HG02642 (cell line): Measurements from ENCODE around the gene BABAM1.
A peak's percentile ranks its signal among the peaks of the same experiment; 100 is the strongest.
"Not testable (repeated sequence)": the region's sequence is repeated elsewhere in the genome, so short reads cannot be mapped to it uniquely, and the experiment has no call there.

ENCODE experiments used
- ATAC-seq: cut with Tn5 transposase; IDR thresholded peaks from one replicate; pipeline ENCODE4 v1.9.1; 2021; ENCODE audit warnings: mild to moderate bottlenecking; ENCODE audit not compliant: unreplicated experiment, poor library complexity

BABAM1 gene

GRCh38 chr19:17266589-17266974 lies 661 bp upstream of the BABAM1 start:
- peak; percentile 15 for ATAC-seq

GRCh38 chr19:17268754-17269153 lies 1.5 kb downstream of the BABAM1 start:
- no peak for ATAC-seq

DNA sequence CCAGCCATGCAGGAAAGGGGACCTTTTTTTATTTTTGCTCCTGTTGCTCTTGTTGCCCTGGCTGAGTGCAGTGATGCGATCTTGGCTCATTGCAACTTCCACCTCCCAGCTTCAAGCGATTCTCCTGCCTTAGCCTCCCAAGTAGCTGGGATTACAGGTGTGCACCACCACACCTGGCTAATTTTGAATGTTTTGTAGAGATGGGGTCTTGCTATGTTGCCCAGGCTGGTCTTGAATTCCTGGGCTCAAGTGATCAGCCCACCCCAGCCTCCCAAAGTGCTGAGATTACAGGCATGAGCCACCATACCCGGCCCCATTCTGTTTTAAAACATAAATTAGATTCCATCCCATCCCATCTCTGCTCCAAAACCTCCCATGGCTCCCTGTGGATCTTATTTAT lies 7.6 kb downstream of the BABAM1 start:
- ATAC-seq, result not testable (repeated sequence)

DNA sequence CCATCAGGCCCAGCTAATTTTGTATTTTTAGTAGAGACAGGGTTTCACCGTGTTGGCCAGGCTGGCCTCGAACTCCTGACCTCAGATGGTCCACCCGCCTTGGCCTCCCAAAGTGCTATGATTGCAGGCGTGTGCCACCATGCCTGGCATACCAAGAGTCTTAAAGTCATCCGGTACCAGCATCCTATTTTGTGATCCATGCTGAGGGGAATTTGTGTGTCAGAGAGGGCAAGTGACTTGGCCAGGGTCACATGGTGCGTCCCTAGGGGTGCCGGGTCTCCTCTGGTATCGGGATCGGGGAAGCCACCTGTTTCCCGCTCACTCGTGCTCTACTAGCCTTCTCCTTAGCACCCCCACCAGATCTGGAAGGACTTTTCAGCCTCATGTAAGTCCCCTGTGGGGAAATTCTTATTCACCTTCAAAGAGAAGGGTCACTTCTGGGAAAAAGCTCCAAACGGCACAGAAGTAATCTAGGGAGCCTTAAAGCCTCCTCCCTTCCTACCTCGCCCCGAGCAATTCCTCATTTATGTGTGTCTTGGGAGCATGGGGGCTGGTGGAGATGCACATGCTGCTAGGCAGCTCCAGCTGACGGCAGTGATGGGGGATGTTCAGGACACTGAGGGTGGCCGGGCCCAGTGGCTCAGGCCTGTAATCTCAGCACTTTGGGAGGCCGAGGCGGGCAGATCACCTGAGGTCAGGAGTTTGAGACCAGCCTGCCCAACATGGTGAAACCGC lies 8.4 kb downstream of the BABAM1 start:
- ATAC-seq, result no peak

DNA sequence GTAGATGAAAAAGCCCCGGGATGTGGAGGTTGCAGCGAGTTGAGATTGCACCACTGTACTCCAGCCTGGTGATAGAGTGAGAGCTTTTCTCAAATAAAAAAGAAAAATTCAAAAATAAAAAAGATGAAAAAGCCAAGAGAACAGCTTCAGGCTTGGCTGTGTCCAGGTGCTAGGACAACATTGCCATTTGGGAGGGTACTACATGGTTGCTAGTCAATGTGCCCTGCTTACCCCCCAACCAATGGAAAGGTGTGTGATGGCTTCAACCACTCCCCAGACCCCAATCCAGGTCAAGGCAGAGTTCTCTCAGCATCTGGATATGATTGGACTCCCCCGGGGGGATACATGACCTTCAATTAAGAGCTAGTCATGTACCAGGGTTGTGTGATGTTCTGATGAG lies 12.2 kb downstream of the BABAM1 start:
- no peak for ATAC-seq

DNA sequence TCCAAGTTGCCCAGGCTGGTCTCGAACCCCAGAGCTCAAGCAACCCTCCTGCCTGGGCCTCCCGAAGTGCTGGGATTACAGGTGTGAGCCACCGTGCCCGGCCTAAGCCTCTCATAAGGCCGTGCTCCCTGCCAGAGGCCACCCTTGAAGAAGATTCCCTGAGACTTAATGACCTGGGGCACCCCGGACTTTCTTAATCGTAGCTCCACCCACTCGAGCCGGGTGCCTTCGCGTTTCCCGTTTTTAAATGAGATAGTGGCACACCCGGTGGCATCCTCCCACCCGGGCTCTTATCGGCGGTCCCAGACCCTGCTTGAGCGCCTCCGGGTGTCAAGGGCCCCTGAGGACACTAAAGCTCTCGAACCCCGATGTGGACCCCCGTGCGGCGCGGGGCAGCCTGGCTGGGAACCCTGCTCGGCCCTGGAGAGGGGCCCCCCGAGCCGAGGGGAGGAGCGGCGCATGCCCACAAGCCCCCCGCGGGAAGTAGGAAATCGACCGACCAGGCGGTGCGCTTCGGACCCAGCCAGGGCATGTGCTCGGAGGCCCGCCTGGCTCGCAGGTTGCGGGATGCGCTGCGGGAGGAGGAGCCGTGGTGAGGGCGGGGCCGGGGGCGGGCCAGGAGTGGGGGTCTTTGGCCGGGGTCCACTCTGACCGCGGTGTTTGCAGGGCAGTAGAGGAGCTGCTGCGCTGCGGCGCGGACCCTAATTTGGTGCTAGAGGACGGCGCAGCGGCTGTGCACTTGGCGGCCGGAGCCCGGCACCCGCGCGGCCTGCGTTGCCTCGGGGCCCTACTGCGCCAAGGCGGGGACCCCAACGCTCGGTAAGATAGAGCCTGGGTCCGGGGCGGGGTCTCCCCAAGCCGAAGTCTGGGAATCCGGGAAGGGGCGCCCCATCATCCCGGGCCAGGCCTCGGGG lies 14.4 kb downstream of the BABAM1 start, which contains the start of gene ANKLE1:
TSS of gene ANKLE1 (plus strand) at position 511 of the 914 bp plus-strand sequence. CDS start at position 531, 20 bp downstream.
- ATAC-seq, result peak; percentile 34

- ATAC-seq, result no peak
Measured at GRCh38 chr19:17282488-17283125, 15.4 kb downstream of the BABAM1 start.

DNA sequence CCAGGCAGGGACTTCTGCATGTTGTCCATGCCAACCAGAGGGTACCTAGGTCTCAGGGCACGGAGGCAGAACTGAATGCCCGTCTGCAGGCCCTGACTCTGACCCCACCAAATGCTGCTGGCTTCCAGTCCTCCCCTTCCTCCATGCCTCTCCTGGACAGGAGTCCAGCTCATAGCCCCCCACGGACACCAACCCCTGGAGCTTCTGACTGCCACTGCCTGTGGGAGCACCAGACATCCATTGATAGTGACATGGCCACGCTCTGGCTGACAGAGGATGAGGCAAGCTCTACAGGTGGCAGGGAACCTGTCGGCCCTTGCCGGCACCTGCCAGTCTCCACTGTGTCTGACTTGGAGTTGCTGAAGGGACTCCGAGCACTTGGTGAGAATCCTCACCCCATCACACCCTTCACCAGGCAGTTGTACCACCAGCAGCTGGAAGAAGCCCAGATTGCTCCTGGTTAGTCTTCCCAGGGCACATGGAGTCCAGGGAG lies 16.3 kb downstream of the BABAM1 start:
- ATAC-seq, result no peak

DNA sequence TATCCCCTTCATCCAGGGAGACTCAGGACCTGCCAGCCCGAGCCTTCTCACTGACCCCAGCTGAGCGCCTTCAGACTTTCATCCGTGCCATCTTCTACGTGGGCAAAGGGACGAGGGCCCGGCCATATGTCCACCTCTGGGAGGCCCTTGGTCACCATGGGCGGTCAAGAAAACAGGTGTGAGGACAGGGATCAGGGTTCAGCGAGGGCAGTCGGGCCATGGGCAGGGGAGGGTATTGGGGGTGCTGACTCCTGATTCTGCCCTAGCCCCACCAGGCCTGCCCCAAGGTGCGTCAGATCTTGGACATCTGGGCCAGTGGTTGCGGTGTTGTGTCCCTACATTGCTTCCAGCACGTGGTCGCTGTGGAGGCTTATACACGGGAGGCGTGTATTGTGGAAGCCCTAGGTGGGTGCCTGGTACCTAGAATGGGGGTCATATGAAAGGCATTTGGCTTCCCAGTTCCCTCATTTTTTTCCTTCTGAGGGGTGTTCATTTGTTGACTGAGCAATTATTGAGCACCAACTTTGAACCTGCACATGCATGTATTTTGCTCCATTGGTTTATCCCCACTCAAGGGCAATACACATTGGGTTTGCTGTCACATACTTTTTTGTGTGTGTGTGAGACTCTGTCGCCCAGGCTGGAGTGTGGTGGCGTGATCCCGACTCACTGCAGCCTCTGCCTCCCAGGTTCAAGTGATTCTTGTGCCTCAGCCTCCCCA lies 18.3 kb downstream of the BABAM1 start:
- ATAC-seq, result no peak

DNA sequence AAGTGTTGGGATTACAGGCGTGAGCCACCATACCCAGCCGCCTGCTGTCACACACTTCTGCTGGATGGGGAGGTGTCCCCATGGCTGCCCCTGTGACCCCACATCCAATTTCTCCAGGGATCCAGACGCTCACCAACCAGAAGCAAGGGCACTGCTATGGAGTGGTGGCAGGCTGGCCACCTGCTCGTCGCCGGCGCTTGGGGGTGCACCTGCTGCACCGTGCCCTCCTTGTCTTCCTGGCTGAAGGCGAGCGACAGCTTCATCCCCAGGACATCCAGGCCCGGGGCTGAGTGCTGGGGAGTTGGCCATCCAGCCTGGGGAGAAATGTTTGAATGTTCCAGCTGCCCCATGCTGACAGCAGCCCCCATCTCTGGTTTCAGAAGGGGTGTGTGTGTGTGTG lies 19.0 kb downstream of the BABAM1 start:
- no peak for ATAC-seq

DNA sequence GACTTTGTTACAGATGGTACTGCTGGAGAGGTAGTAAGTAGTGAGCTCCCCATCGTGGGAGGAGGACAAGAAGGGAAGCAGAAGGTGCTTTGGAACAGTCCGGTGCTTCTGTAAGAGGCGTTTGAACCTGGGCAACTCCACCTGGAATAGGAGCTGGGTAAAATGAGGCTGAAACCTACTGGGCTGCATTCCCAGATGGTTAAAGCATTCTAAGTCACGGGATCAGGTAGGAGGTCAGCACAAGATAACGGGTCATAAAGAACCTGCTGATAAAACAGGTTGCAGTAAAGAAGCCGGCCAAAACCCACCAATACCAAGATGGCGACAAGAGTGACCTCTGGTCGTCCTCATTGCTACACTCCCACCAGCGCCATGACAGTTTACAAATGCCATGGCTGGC lies 19.5 kb downstream of the BABAM1 start:
- no peak for ATAC-seq

GRCh38 chr19:17289489-17289888 lies 22.2 kb downstream of the BABAM1 start:
- ATAC-seq, result peak; percentile 44

GRCh38 chr19:17292301-17293074 lies 25.2 kb downstream of the BABAM1 start:
- ATAC-seq, result peak; percentile 78

DNA sequence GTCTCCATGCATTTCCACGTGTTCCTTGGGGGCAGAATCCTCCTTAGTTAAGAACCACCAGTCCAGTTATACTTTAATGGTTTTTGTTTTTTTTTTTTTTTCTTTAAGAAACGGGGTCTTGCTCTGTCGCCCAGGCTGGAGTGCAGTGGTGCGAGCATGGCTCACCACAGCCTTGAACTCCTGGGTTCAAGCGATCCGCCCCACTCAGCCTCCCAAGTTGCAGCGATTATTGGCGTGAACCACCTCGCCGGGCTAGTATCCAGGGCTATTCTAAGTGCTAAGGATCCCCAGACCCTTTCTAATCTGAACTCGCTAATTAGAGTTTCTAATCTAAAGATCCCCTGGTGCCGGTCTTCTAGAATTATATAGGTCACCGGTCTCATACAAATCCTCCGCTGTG lies 26.4 kb downstream of the BABAM1 start:
- no peak for ATAC-seq

GRCh38 chr19:17294051-17294891 lies 27.0 kb downstream of the BABAM1 start:
- ATAC-seq, result no peak

- not testable (repeated sequence) for ATAC-seq
Measured at GRCh38 chr19:17295551-17295950, 28.3 kb downstream of the BABAM1 start.

DNA sequence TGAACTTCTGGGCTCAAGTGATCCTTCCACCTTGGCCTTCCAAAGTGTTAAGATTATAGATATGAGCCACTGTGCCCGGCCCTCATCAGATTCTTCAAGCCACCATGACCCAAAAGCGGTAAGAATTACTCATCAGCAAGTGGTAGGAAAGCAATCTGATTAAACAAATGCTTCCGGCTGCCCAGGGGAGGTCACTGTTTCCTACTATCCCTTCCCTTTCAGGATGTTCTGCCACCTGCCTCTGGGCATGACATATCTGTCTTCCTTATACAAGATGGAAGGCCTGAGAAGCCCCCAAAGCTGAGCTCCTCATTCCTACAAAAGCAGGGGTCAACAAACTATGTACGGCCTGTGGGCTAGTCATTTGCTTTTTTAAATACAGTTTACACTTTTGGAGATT lies 29.0 kb downstream of the BABAM1 start:
- no peak for ATAC-seq

DNA sequence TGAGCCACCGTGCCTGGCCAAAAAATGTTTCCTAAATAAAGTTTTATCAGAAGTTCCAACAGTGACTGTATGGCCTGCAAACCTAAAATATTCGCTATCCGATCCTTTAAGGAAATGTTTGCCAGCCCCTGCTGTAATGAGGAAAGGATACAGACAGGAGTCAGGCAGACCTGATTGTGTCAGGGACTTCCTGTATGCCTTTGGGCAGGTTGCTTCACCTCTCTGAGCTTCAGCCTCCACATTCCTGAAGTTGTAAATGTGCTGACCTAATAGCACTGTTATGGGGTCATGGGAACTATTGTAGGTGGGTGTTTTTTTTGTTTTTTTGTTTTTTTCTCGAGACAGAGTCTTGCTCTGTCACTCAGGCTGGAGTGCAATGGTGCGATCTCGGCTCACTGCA lies 29.7 kb downstream of the BABAM1 start:
- no peak for ATAC-seq
